ENCODE measurements around the gene SIM1. TPM values are rescaled to one million over a fixed set of nuclear protein-coding genes. Genes with fewer than 3 reads are reported as not detected.

The SIM1 gene
- total and polyA plus RNA-seq, 2 of the 8 experiments (the other 6 are each of a cell fraction or from before 2014, with no cell fraction given) = 0.02 to 0.39 TPM

DNA sequence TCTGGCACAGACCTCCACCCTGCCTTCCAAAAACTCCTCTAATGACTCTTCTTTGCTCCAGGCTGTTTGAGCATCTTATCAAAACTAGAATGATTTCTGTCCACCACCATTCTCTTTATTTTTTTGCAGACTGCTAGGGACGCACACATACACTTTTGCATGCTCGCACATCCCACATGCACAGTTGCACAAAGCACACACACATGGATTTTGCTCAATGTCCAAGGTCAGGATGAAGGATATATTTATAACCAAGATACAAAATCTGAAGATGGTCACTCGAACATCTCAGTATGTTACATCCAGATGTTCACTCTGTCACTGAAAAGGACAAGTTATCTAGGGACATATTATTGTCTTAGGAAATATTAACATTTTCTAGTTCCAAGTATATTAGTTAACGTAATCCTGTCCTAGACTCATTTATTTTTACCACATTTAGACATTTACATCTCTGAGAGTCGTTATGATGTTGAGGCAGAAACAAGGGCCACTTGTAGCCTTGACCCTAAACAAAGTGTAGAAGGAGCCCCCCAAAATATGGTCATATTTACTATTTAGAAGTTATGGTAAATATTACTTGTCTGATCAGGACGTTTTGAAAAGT is 3.4 kb upstream of the SIM1 start (continued):
- TF ChIP-seq TCF12 (IDR thresholded peaks at IDR 0.05; ENCODE audit: low read depth, low read length) = no peak
- TF ChIP-seq TEAD4 (IDR thresholded peaks at IDR 0.05; ENCODE audit: low read depth, low read length) = no peak
- TF ChIP-seq, protein P1, sequence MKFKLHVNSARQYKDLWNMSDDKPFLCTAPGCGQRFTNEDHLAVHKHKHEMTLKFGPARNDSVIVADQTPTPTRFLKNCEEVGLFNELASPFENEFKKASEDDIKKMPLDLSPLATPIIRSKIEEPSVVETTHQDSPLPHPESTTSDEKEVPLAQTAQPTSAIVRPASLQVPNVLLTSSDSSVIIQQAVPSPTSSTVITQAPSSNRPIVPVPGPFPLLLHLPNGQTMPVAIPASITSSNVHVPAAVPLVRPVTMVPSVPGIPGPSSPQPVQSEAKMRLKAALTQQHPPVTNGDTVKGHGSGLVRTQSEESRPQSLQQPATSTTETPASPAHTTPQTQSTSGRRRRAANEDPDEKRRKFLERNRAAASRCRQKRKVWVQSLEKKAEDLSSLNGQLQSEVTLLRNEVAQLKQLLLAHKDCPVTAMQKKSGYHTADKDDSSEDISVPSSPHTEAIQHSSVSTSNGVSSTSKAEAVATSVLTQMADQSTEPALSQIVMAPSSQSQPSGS (IDR thresholded peaks at IDR 0.05; ENCODE audit: low read length) = no peak
- TF ChIP-seq JUND (IDR thresholded peaks at IDR 0.05; ENCODE audit: low read length) = no peak
- peak; percentile 95; the same call in 1 of the 2 replicates for TF ChIP-seq CBX8 (IDR thresholded peaks at IDR 0.05; ENCODE audit: borderline replicate concordance, low read depth, low read length)
- 0 out of 2 replicates have a peak, but pooled peaks have one; percentile 9 for TF ChIP-seq SUZ12 (IDR thresholded peaks at IDR 0.05; ENCODE audit: low read length)
- no peak for TF ChIP-seq POLR2A (IDR thresholded peaks at IDR 0.05; ENCODE audit: control extremely low read depth in 1 of 2, low read depth in 2 of 2, low read length in 2 of 2)
